Activated CD4-positive, alpha-beta T cell treated with anti-CD3 and anti-CD28 coated beads for 36 hours (primary cell): ENCODE data around the gene HAVCR1. TPM values are rescaled to one million over a fixed set of nuclear protein-coding genes. Genes with fewer than 3 reads are reported as not detected.
"Not testable (repeated sequence)": the region's sequence is repeated elsewhere in the genome, so short reads cannot be mapped to it uniquely, and the experiment has no call there.

ENCODE experiments used
- ATAC-seq: fragments of 200-7000 bp; cut with Tn5 transposase; one replicate; pipeline ENCODE4 v1.10.0; 2021; ENCODE audit warnings: mild to moderate bottlenecking, moderate library complexity
- CTCF ChIA-PET: fragments of 350-600 bp; sonication (Branson Sonifier 250); formaldehyde crosslinking; loops from one replicate; lab custom pipeline; 2021; ENCODE audit warnings: antibody characterized with exemption; lab: Charles Lee
- POLR2A ChIA-PET: fragments of 350-600 bp; sonication (Branson Sonifier 250); formaldehyde crosslinking; loops from one replicate; lab custom pipeline; 2021; ENCODE audit warnings: antibody characterized with exemption, inconsistent platforms; lab: Charles Lee
- DNase-seq: peaks from one replicate; pipeline ENCODE4 v3.0.0-alpha.2; 2020
- H3K27ac Mint-ChIP-seq: one replicate; pipeline ENCODE4 v1.8.0; 2021; ENCODE audit warnings: mixed read lengths
- H3K27me3 Mint-ChIP-seq: one replicate; pipeline ENCODE4 v1.8.0; 2021; ENCODE audit warnings: mixed read lengths
- H3K36me3 Mint-ChIP-seq: one replicate; pipeline ENCODE4 v1.8.0; 2021; ENCODE audit warnings: low read depth, mixed read lengths
- H3K4me1 Mint-ChIP-seq: one replicate; pipeline ENCODE4 v1.8.0; 2021; ENCODE audit warnings: mixed read lengths
- H3K4me3 Mint-ChIP-seq: one replicate; pipeline ENCODE4 v1.8.0; 2021; ENCODE audit warnings: mild to moderate bottlenecking, moderate library complexity, mixed read lengths
- H3K9me3 Mint-ChIP-seq: one replicate; pipeline ENCODE4 v1.8.0; 2021; ENCODE audit warnings: low read depth, mixed read lengths
- intact Hi-C, 2 experiments: fragments of 100-400 bp; cut with DNase I in 1 of 2; cut with micrococcal nuclease in 1 of 2; formaldehyde crosslinking; loops; one replicate each; pipeline versions ENCODE4 v1.14.2 to v1.15.1; 2022 to 2024; cut with DNase I, micrococcal nuclease
- total RNA-seq, 2 experiments: library from RNA; stranded (reverse); gene quantifications; one replicate each; pipeline ENCODE4 v1.2.3, GENCODE V29; 2021

HAVCR1 gene
- total RNA-seq, 2 experiments from 2014 or later, result 0.65 TPM; not detected in 1

GRCh38 chr5:157049605-157050004 lies 9.3 kb downstream of the HAVCR1 start:
- CTCF ChIA-PET, result interaction anchor here (0.9 kb wide), 1 partner anchor 25 kb away, joined by 6 read pairs; no protein-coding TSS in a partner anchor
- no peaks in the 10 kb centered on the region for H3K36me3 Mint-ChIP-seq
- H3K9me3 Mint-ChIP-seq, result no peaks in the 10 kb centered on the region
- DNase-seq (no peak), ATAC-seq (no peak)
- POLR2A ChIA-PET, result no interaction called here
- intact Hi-C loops, result no loop called here
- peak overlapping the region; percentile 22 for H3K27ac Mint-ChIP-seq
- H3K4me3 Mint-ChIP-seq, result peak overlapping the region; percentile 7
- no peaks in the 10 kb centered on the region for H3K27me3 Mint-ChIP-seq
- peaks cover 35% of the 10 kb centered on the region for H3K4me1 Mint-ChIP-seq

- Mint-ChIP-seq H3K4me1 (peaks cover 39% of the 10 kb centered on the region), H3K9me3 (no peaks in the 10 kb centered on the region), H3K4me3 (no peak overlapping the region), H3K36me3 (no peaks in the 10 kb centered on the region), H3K27ac (no peak overlapping the region), H3K27me3 (no peaks in the 10 kb centered on the region)
- ChIA-PET CTCF (no interaction called here), POLR2A (no interaction called here)
- ATAC-seq, result no peak
- intact Hi-C loops, result no loop called here
- DNase-seq, result no peak
Observed at GRCh38 chr5:157047898-157048297, 11.0 kb downstream of the HAVCR1 start.

DNA sequence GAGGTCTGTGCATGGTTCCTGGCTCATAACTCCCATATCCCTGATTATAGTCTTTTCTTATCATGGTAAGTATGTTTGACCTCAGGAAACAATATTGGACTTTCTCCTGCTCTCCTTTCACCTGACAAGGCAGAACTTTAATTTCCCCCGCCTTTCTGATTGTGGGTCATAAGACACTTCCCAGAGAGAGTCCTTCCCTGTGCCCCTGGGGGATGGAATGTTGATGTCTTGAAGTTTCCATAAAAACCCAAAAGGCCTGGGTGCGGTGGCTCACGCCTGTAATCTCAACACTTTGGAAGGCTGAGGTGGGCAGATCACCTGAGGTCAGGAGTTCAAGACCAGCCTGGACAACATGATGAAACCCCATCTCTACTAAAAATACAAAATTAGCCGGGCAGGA lies 11.9 kb downstream of the HAVCR1 start:
- H3K27me3 Mint-ChIP-seq, POLR2A ChIA-PET, DNase-seq, H3K36me3 Mint-ChIP-seq, intact Hi-C loops, ATAC-seq, H3K4me3 Mint-ChIP-seq, H3K9me3 Mint-ChIP-seq: not testable (repeated sequence)
- peaks cover 39% of the 10 kb centered on the region for H3K4me1 Mint-ChIP-seq
- CTCF ChIA-PET, result interaction anchor here (0.6 kb wide), 1 partner anchor 21 kb away, joined by 3 read pairs; no protein-coding TSS in a partner anchor
- peak overlapping the region; percentile 5 for H3K27ac Mint-ChIP-seq

- ChIA-PET POLR2A (no interaction called here), CTCF (interaction anchor here (1.7 kb wide), 2 partner anchors 17 to 86 kb away, joined by 3 to 4 read pairs; no protein-coding TSS in a partner anchor)
- intact Hi-C loops, result no loop called here
- peak; percentile 94 for ATAC-seq
- peak; percentile 41 for DNase-seq
- Mint-ChIP-seq H3K4me3 (no peak overlapping the region), H3K9me3 (no peaks in the 10 kb centered on the region), H3K27me3 (no peaks in the 10 kb centered on the region), H3K4me1 (peaks cover 39% of the 10 kb centered on the region), H3K36me3 (no peaks in the 10 kb centered on the region), H3K27ac (no peak overlapping the region)
Observed at GRCh38 chr5:157046041-157046440, 12.9 kb downstream of the HAVCR1 start.

- Mint-ChIP-seq H3K27me3 (no peaks in the 10 kb centered on the region), H3K4me3 (no peak overlapping the region), H3K36me3 (no peaks in the 10 kb centered on the region), H3K4me1 (peaks cover 36% of the 10 kb centered on the region), H3K27ac (no peak overlapping the region), H3K9me3 (no peaks in the 10 kb centered on the region)
- ATAC-seq (no peak), DNase-seq (no peak)
- ChIA-PET CTCF (interaction anchor here (1.7 kb wide), 2 partner anchors 17 to 86 kb away, joined by 3 to 4 read pairs; no protein-coding TSS in a partner anchor), POLR2A (no interaction called here)
- intact Hi-C loops, result no loop called here
Observed at GRCh38 chr5:157045601-157046000, 13.3 kb downstream of the HAVCR1 start.

GRCh38 chr5:157038568-157039187 lies 20.2 kb downstream of the HAVCR1 start:
- intact Hi-C loops, result no loop called here
- no peak overlapping the region for H3K27ac Mint-ChIP-seq
- POLR2A ChIA-PET, result no interaction called here
- no peak for DNase-seq
- CTCF ChIA-PET, result interaction anchor here (1.0 to 1.1 kb wide), 2 partner anchors 12 to 28 kb away, joined by 3 to 4 read pairs; no protein-coding TSS in a partner anchor
- H3K4me1 Mint-ChIP-seq, result peaks cover 6% of the 10 kb centered on the region
- H3K27me3 Mint-ChIP-seq, result no peaks in the 10 kb centered on the region
- ATAC-seq, result peak; percentile 26
- no peaks in the 10 kb centered on the region for H3K9me3 Mint-ChIP-seq
- no peak overlapping the region for H3K4me3 Mint-ChIP-seq
- no peaks in the 10 kb centered on the region for H3K36me3 Mint-ChIP-seq

DNA sequence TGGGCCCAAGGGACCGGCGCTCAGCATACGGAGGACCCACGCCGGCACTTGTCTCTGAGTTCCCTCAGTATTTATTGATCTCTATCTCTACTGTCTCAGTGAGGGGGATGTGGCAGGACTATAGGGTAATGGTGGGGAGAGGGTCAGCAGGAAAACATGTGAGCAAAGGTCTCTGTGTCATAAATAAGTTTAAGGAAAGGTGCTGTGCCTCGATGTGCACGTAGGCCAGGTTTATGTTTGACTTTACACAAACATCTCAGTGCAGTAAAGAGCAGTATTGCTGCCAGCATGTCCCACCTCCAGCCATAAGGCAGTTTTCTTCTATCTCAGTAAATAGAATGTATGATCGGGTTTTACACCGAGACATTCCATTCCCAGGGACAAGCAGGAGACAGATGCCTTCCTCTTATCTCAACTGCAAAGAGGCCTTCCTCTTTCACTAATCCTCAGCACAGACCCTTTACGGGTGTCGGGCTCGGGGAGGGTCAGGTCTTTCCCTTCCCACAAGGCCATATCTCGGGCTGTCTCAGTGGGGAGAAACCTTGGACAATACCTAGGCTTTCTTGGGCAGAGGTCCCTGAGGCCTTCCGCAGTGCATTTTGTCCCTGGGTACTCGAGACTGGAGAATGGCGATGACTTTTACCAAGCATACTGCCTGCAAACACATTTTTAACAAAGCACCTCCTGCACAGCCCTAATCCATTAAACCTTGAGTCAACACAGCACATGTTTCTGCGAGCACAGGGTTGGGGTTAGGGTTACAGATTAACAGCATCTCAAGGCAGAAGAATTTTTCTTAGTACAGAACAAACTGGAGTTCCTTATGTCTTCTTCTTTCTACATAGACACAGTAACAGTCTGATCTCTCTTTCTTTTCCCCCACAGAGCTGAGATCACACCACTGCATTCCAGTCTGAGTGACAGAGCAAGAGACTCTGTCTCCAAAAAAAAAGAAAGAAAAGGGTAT lies 24.5 kb downstream of the HAVCR1 start:
- ATAC-seq, H3K9me3 Mint-ChIP-seq, H3K27ac Mint-ChIP-seq, intact Hi-C loops, POLR2A ChIA-PET, DNase-seq, H3K27me3 Mint-ChIP-seq, H3K36me3 Mint-ChIP-seq, H3K4me3 Mint-ChIP-seq: not testable (repeated sequence)
- peaks cover 15% of the 10 kb centered on the region for H3K4me1 Mint-ChIP-seq
- CTCF ChIA-PET, result interaction anchor here (0.8 to 1.2 kb wide), 2 partner anchors 9 to 98 kb away, joined by 3 to 5 read pairs; no protein-coding TSS in a partner anchor

DNA sequence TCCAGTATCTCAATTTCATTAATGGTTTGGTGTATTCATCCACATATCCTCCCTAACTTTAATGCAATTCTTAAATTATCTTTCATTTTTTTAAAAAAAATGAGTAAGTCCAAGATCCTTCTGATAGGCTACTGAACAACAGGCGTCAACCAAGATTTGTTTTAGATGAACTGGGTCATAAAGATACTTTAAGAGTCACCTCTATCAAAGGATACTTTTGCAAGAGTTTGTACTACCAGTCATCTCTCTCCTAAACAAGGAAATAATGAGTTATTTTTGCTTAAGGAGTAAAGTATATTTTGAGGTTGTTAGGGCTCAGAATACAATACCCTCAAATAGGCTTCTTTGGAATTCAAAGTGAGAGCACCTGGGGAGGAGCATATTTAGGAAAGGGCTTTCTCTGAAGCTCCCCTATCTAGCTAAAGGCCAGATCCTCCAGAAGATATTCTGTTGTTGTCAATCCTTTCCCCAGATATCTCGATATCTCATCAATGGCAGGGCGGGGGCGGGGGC lies 25.8 kb downstream of the HAVCR1 start:
- Mint-ChIP-seq H3K4me1 (peaks cover 16% of the 10 kb centered on the region), H3K9me3 (no peaks in the 10 kb centered on the region), H3K4me3 (no peak overlapping the region), H3K27me3 (no peaks in the 10 kb centered on the region), H3K36me3 (no peaks in the 10 kb centered on the region), H3K27ac (no peak overlapping the region)
- CTCF ChIA-PET, result interaction anchor here (0.6 kb wide), 1 partner anchor 76 kb away, joined by 3 read pairs; the partner anchor contains the start of gene HAVCR2
- no peak for DNase-seq
- intact Hi-C loops, result no loop called here
- ATAC-seq, result peak; percentile 75
- POLR2A ChIA-PET, result no interaction called here

GRCh38 chr5:157030692-157031091 lies 28.2 kb downstream of the HAVCR1 start:
- H3K9me3 Mint-ChIP-seq, result no peaks in the 10 kb centered on the region
- peaks cover 20% of the 10 kb centered on the region for H3K4me1 Mint-ChIP-seq
- H3K27me3 Mint-ChIP-seq, result no peaks in the 10 kb centered on the region
- ChIA-PET CTCF (interaction anchor here (1.3 kb wide), 1 partner anchor 101 kb away, joined by 5 read pairs; no protein-coding TSS in a partner anchor), POLR2A (no interaction called here)
- DNase-seq (no peak), ATAC-seq (peak; percentile 69)
- H3K4me3 Mint-ChIP-seq, result no peak overlapping the region
- peak overlapping the region; percentile 13 for H3K27ac Mint-ChIP-seq
- H3K36me3 Mint-ChIP-seq, result no peaks in the 10 kb centered on the region
- intact Hi-C loops, result no loop called here

DNA sequence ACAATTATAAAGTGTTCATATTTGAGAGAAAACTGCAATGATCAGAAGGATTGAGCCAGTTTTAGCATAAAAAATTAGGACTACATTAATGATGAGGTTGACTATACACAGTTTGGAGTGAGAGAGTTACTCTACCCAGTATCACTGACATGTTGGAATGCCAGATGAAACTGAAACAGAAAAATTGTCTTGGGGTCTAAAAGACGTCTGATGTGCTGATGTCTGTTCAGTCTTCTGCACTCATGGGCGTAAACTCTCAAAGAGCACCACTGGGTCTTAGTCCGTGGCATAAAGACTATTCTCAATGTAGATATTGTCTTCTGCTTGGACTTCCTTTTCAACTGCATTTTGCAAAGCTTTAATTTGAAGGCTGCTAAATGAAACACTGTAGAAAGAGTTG lies 29.5 kb downstream of the HAVCR1 start:
- no peaks in the 10 kb centered on the region for H3K27me3 Mint-ChIP-seq
- no peaks in the 10 kb centered on the region for H3K36me3 Mint-ChIP-seq
- H3K4me3 Mint-ChIP-seq, result no peak overlapping the region
- no peak overlapping the region for H3K27ac Mint-ChIP-seq
- DNase-seq, result no peak
- CTCF ChIA-PET, result interaction anchor here (0.7 to 1.4 kb wide), 2 partner anchors 16 to 86 kb away, joined by 3 to 4 read pairs; no protein-coding TSS in a partner anchor
- POLR2A ChIA-PET, result no interaction called here
- H3K4me1 Mint-ChIP-seq, result peaks cover 32% of the 10 kb centered on the region
- no peak for ATAC-seq
- no peaks in the 10 kb centered on the region for H3K9me3 Mint-ChIP-seq
- intact Hi-C loops, result loop anchor here (5.0 to 10.0 kb wide), 5 partner anchors 45 to 1892 kb away; no protein-coding TSS in a partner anchor

GRCh38 chr5:157027663-157028062 lies 31.3 kb downstream of the HAVCR1 start:
- POLR2A ChIA-PET, H3K4me3 Mint-ChIP-seq, H3K9me3 Mint-ChIP-seq, ATAC-seq, H3K27ac Mint-ChIP-seq, DNase-seq, H3K27me3 Mint-ChIP-seq, H3K36me3 Mint-ChIP-seq: not testable (repeated sequence)
- CTCF ChIA-PET, result interaction anchor here (0.6 to 1.1 kb wide), 6 partner anchors 107 to 1606 kb away, joined by 3 to 5 read pairs (median 4); no protein-coding TSS in a partner anchor
- peaks cover 34% of the 10 kb centered on the region for H3K4me1 Mint-ChIP-seq
- intact Hi-C loops, result loop anchor here (5.0 to 10.0 kb wide), 5 partner anchors 47 to 1890 kb away; no protein-coding TSS in a partner anchor
